Stimulated activated CD8-positive, alpha-beta memory T cell treated with anti-CD3 and anti-CD28 coated beads, Interleukin-4, amount 100 ng/mL, for 48 hours (primary cell): ENCODE measurements around the gene RYR2.

Experiments used
- DNase-seq: peaks from one replicate; pipeline ENCODE4 v3.0.0-alpha.2; 2020

RYR2 gene

DNA sequence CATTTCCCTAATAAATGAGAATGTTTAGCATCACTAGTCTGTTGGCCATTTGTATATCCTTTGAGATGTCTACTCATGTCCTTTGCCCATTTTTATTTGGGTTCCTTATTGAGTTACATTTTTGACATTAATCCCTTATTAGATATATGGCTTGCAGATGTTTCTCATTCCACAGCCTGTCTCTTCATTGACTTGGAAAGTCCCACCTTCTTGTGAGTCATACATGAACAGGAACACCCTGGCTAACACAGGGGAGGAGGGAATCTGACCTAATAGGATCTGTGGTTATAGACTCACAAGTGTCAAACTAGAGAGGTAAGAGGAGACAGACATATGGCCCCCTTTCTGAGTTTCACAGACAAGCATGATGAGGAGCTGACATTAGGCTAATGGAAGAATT lies 837.2 kb downstream of the RYR2 start:
- no peak for DNase-seq
